GM23338 (cell line): ENCODE results near the gene COL25A1. TPM values are rescaled to one million over a fixed set of nuclear protein-coding genes. Genes with fewer than 3 reads are reported as not detected.

Experiments used
- ATAC-seq: fragments of 200-7000 bp; cut with Tn5 transposase; 3 replicates; pipeline ENCODE4 v1.9.1; 2020
- DNase-seq: peaks from one replicate; pipeline ENCODE4 v3.0.0-alpha.2; 2015; ENCODE audit warnings: low spot score
- H2AFZ ChIP-seq: fragments of 200-600 bp; sonication (generic); 2 replicates; pipeline ENCODE4 v1.8.0; 2016; ENCODE audit warnings: antibody characterized with exemption, mild to moderate bottlenecking, moderate library complexity
- H3F3A ChIP-seq: fragments of 200-600 bp; sonication (generic); replicated peaks from 2 replicates; pipeline ENCODE4 v1.8.0; 2017; ENCODE audit warnings: antibody characterized with exemption, mixed run types, low read depth
- H3K27ac ChIP-seq: fragments of 200-600 bp; sonication (generic); 2 replicates; pipeline ENCODE4 v1.6.1; 2016; ENCODE audit warnings: low read depth
- H3K27me3 ChIP-seq: fragments of 200-600 bp; sonication (generic); 2 replicates; pipeline ENCODE4 v1.8.0; 2016; ENCODE audit warnings: mild to moderate bottlenecking, mixed run types, moderate library complexity; ENCODE audit not compliant: insufficient read depth
- H3K36me3 ChIP-seq: fragments of 200-600 bp; sonication (generic); 2 replicates; pipeline ENCODE4 v1.8.0; 2016; ENCODE audit warnings: mild to moderate bottlenecking; ENCODE audit not compliant: insufficient read depth
- H3K4me1 ChIP-seq: fragments of 200-600 bp; sonication (generic); 2 replicates; pipeline ENCODE4 v1.8.0; 2016; ENCODE audit warnings: mild to moderate bottlenecking, moderate library complexity; ENCODE audit not compliant: insufficient read depth
- H3K4me2 ChIP-seq: fragments of 200-600 bp; sonication (generic); 2 replicates; pipeline ENCODE4 v1.7.1; 2017; ENCODE audit warnings: mixed run types
- H3K4me3 ChIP-seq: fragments of 200-600 bp; sonication (generic); 2 replicates; pipeline ENCODE4 v1.6.1; 2016; ENCODE audit warnings: mixed run types
- H3K79me2 ChIP-seq: fragments of 200-600 bp; sonication (generic); replicated peaks from 2 replicates; pipeline ENCODE4 v1.8.0; 2017; ENCODE audit warnings: mild to moderate bottlenecking; ENCODE audit not compliant: insufficient read depth
- H3K9me2 ChIP-seq: fragments of 200-600 bp; sonication (generic); 2 replicates; pipeline ENCODE4 v1.8.0; 2017; ENCODE audit not compliant: insufficient read depth
- H4K20me1 ChIP-seq: fragments of 200-600 bp; sonication (generic); replicated peaks from 2 replicates; pipeline ENCODE4 v1.8.0; 2017; ENCODE audit warnings: mild to moderate bottlenecking; ENCODE audit not compliant: insufficient read depth
- H3K27ac Mint-ChIP-seq: 2 replicates; pipeline ENCODE4 v1.8.0; 2020; ENCODE audit warnings: inconsistent platforms, mild to moderate bottlenecking, moderate library complexity, mixed read lengths
- H3K27me3 Mint-ChIP-seq: 3 replicates; pipeline ENCODE4 v1.8.0; 2022; ENCODE audit warnings: low read depth, mild to moderate bottlenecking, moderate library complexity, mixed read lengths, inconsistent platforms; ENCODE audit not compliant: insufficient read depth, poor library complexity
- H3K36me3 Mint-ChIP-seq: 3 replicates; pipeline ENCODE4 v1.8.0; 2021; ENCODE audit warnings: low read depth, mild to moderate bottlenecking, inconsistent platforms, moderate library complexity, mixed read lengths
- H3K4me1 Mint-ChIP-seq: 3 replicates; pipeline ENCODE4 v1.8.0; 2020; ENCODE audit warnings: mild to moderate bottlenecking, inconsistent platforms, mixed read lengths
- H3K4me3 Mint-ChIP-seq: 3 replicates; pipeline ENCODE4 v1.8.0; 2021; ENCODE audit warnings: moderate library complexity, mild to moderate bottlenecking, inconsistent platforms, mixed read lengths
- H3K9me3 Mint-ChIP-seq: 3 replicates; pipeline ENCODE4 v1.8.0; 2020; ENCODE audit warnings: moderate library complexity, mild to moderate bottlenecking, inconsistent platforms, mixed read lengths
- CREB1 ChIP-seq: fragments of 250-450 bp; sonication (Bioruptor Pico); IDR thresholded peaks from 2 replicates; pipeline ENCODE4 v1.5.0; 2020; ENCODE audit warnings: low read depth, mild to moderate bottlenecking, moderate library complexity
- CTCF ChIP-seq, 2 experiments: fragments of 200-600 bp in 1 of 2; sonication (generic) in 1 of 2; conservative IDR thresholded peaks; 2 replicates each; pipeline versions ENCODE4 v1.5.1 to v1.6.1; 2016 to 2017; ENCODE audit warnings: antibody characterized with exemption in 2 of 2, low read depth in 2 of 2, mild to moderate bottlenecking in 2 of 2, moderate library complexity in 1 of 2
- ETS1 ChIP-seq: IDR thresholded peaks from 2 replicates; pipeline ENCODE4 v1.6.1; 2016; ENCODE audit warnings: antibody characterized with exemption
- EZH2 ChIP-seq: fragments of 200-600 bp; sonication (generic); IDR thresholded peaks from one replicate; pipeline ENCODE4 v1.8.0; 2017; ENCODE audit warnings: antibody characterized with exemption, mild to moderate bottlenecking, low read depth; ENCODE audit not compliant: unreplicated experiment
- EZH2phosphoT487 ChIP-seq: fragments of 200-600 bp; sonication (generic); IDR thresholded peaks from one replicate; pipeline ENCODE4 v1.8.1; 2018; ENCODE audit warnings: antibody characterized with exemption; ENCODE audit not compliant: unreplicated experiment
- JUNB ChIP-seq: IDR thresholded peaks from one replicate; pipeline ENCODE4 v1.6.1; 2016; ENCODE audit warnings: antibody characterized with exemption; ENCODE audit not compliant: unreplicated experiment
- NANOG ChIP-seq: IDR thresholded peaks from 2 replicates; pipeline ENCODE4 v1.6.1; 2016; ENCODE audit warnings: antibody characterized with exemption, borderline replicate concordance
- POLR2AphosphoS5 ChIP-seq: IDR thresholded peaks from 2 replicates; pipeline ENCODE4 v1.6.1; 2016; ENCODE audit warnings: antibody characterized with exemption, low read depth
- REST ChIP-seq: IDR thresholded peaks from one replicate; pipeline ENCODE4 v1.6.1; 2018; ENCODE audit warnings: antibody characterized with exemption; ENCODE audit not compliant: unreplicated experiment
- STAT1 ChIP-seq: IDR thresholded peaks from one replicate; pipeline ENCODE4 v1.6.1; 2016; ENCODE audit warnings: antibody characterized with exemption; ENCODE audit not compliant: unreplicated experiment
- ZNF114 ChIP-seq: fragments of 250-450 bp; sonication (Bioruptor Pico); IDR thresholded peaks from 2 replicates; pipeline ENCODE4 v1.5.0; 2020; ENCODE audit warnings: mild to moderate bottlenecking, moderate library complexity
- ZNF331 ChIP-seq: fragments of 250-450 bp; sonication (Bioruptor Pico); IDR thresholded peaks from 2 replicates; pipeline ENCODE4 v1.5.0; 2020; ENCODE audit warnings: low read depth, mild to moderate bottlenecking, moderate library complexity
- polyA plus RNA-seq: library from polyadenylated mRNA; unstranded; fragments of >200 nt; fragmentation: Nextera tagmentation; extraction: Ambion mirVana; gene quantifications from 2 replicates; pipeline ENCODE4 v1.2.1, GENCODE V29; 2016
- total RNA-seq: library from RNA; depleted of rRNA; stranded (reverse); fragments of >200 nt; shearing (Covaris generic); gene quantifications from 2 replicates; pipeline ENCODE4 v1.2.3, GENCODE V29; 2014

Gene COL25A1
- total and polyA plus RNA-seq, 2 experiments from 2014 or later = 3.9 to 5.6 TPM

GRCh38 chr4:108787106-108787505, 515.4 kb downstream of the COL25A1 start:
- H3K27me3 Mint-ChIP-seq = peaks cover 4% of the 10 kb centered on the region
- Histone ChIP-seq H3F3A (no peaks in the 10 kb centered on the region), H3K36me3 (no peaks in the 10 kb centered on the region), H3K27me3 (no peaks in the 10 kb centered on the region), H3K79me2 (no peaks in the 10 kb centered on the region), H3K4me1 (no peaks in the 10 kb centered on the region), H3K27ac (no peak overlapping the region), H3K4me2 (no peak overlapping the region), H2AFZ (no peak overlapping the region), H3K4me3 (no peak overlapping the region), H4K20me1 (no peaks in the 10 kb centered on the region), H3K9me2 (no peaks in the 10 kb centered on the region)
- peaks cover 9% of the 10 kb centered on the region; the same call in 1 of the 3 replicates for H3K4me1 Mint-ChIP-seq
- no peak overlapping the region for H3K27ac Mint-ChIP-seq
- no peak for DNase-seq
- no peak for ATAC-seq
- TF ChIP-seq EZH2phosphoT487 = no peak
- TF ChIP-seq POLR2AphosphoS5 = no peak
- TF ChIP-seq CTCF (conservative IDR thresholded peaks at IDR 0.05; ENCODE audit: low read depth in 2 of 2) = no peak
- TF ChIP-seq NANOG = no peak
- no peak for TF ChIP-seq ETS1
- TF ChIP-seq ZNF331 (CRISPR knock-in tag) = no peak
- TF ChIP-seq REST = no peak
- TF ChIP-seq JUNB = no peak
- no peak for TF ChIP-seq ZNF114 (CRISPR knock-in tag)
- no peak overlapping the region for H3K4me3 Mint-ChIP-seq
- no peaks in the 10 kb centered on the region for H3K36me3 Mint-ChIP-seq
- no peaks in the 10 kb centered on the region for H3K9me3 Mint-ChIP-seq

- Mint-ChIP-seq H3K27ac (no peak overlapping the region), H3K27me3 (peaks cover 4% of the 10 kb centered on the region), H3K36me3 (no peaks in the 10 kb centered on the region), H3K9me3 (no peaks in the 10 kb centered on the region), H3K4me3 (no peak overlapping the region), H3K4me1 (peaks cover 9% of the 10 kb centered on the region; the same call in 1 of the 3 replicates)
- no peaks in the 10 kb centered on the region for H3K9me2 ChIP-seq
- H3K27ac ChIP-seq = no peak overlapping the region
- H2AFZ ChIP-seq = peak overlapping the region; percentile 38; the same call in 1 of the 2 replicates
- no peaks in the 10 kb centered on the region for H3K79me2 ChIP-seq
- H3K36me3 ChIP-seq = no peaks in the 10 kb centered on the region
- no peak for ATAC-seq
- no peaks in the 10 kb centered on the region for H3K27me3 ChIP-seq
- no peak for DNase-seq
- H3K4me1 ChIP-seq = no peaks in the 10 kb centered on the region
- no peak overlapping the region for H3K4me3 ChIP-seq
- H3F3A ChIP-seq = no peaks in the 10 kb centered on the region
- H3K4me2 ChIP-seq = no peak overlapping the region
- H4K20me1 ChIP-seq = no peaks in the 10 kb centered on the region
- TF ChIP-seq STAT1 (no peak), POLR2AphosphoS5 (no peak), EZH2 (no peak), NANOG (no peak), CTCF (conservative IDR thresholded peaks at IDR 0.05; ENCODE audit: low read depth in 2 of 2) (no peak), JUNB (no peak), CREB1 (no peak), ZNF331 (CRISPR knock-in tag) (no peak), EZH2phosphoT487 (no peak), ZNF114 (CRISPR knock-in tag) (no peak)
Observed at GRCh38 chr4:108786351-108786750, 516.1 kb downstream of the COL25A1 start.
